HCT116 (cell line): ENCODE data around the gene KPNB1. TPM values are rescaled to one million over a fixed set of nuclear protein-coding genes. Genes with fewer than 3 reads are reported as not detected.

Experiments used
- ATAC-seq: fragments of 200-7000 bp; cut with Tn5 transposase; 2 replicates; pipeline ENCODE4 v1.9.1; 2020; ENCODE audit warnings: mild to moderate bottlenecking, moderate library complexity
- BruUV-seq: library from RNA; stranded (reverse); fragments of 400-500 nt; replicated peaks from 2 replicates; lab custom pipeline; 2021; lab: Mats Ljungman, UMichigan
- CTCF ChIA-PET: fragments of 300-600 bp; sonication (Branson Sonifier 250); formaldehyde crosslinking; loops from one replicate; lab custom pipeline; 2021; ENCODE audit warnings: antibody characterized with exemption; lab: Charles Lee
- POLR2A ChIA-PET: fragments of 300-600, 350-600 bp; sonication (Branson Sonifier 250); formaldehyde crosslinking; loops from one replicate; lab custom pipeline; 2021; ENCODE audit warnings: antibody characterized with exemption; lab: Charles Lee
- RAD21 ChIA-PET, 2 experiments: fragments of 300-600 bp; sonication (Branson Sonifier 250); formaldehyde crosslinking; loops; one replicate each; lab custom pipeline; 2023; ENCODE audit warnings: low total read pairs in 2 of 2; ENCODE audit not compliant: uncharacterized antibody in 2 of 2, unreplicated experiment in 2 of 2, low non-redundant PET in 1 of 2; lab: Charles Lee
- DNase-seq: peaks from one replicate; pipeline ENCODE4 v3.0.0-alpha.2; 2010; ENCODE audit warnings: low read depth, low spot score
- H2AFZ ChIP-seq: fragments of 200-600 bp; shearing (Covaris generic), sonication (generic); 2 replicates; pipeline ENCODE4 v1.6.1; 2017; ENCODE audit warnings: low read depth, mixed run types, mixed read lengths, antibody characterized with exemption, low read length; ENCODE audit not compliant: poor library complexity, severe bottlenecking
- H3K27ac ChIP-seq: 2 replicates; pipeline ENCODE4 v1.5.1; 2012; ENCODE audit warnings: low read depth, low read length
- H3K27me3 ChIP-seq: fragments of 200-600 bp; sonication (generic); 2 replicates; pipeline ENCODE4 v1.6.1; 2016; ENCODE audit warnings: mixed run types, low read length, mixed read lengths; ENCODE audit not compliant: insufficient read depth
- H3K36me3 ChIP-seq, 2 experiments: fragments of 200-500 bp in 1 of 2; fragments of 200-600 bp in 1 of 2; sonication (Bioruptor generic) in 1 of 2; sonication (generic) in 1 of 2; 2 replicates each; pipeline versions ENCODE4 v1.5.1 to v1.6.1; 2014 to 2016; ENCODE audit warnings: low read length in 2 of 2, inconsistent platforms in 1 of 2, mixed read lengths in 1 of 2, mixed run types in 1 of 2; ENCODE audit not compliant: insufficient read depth in 2 of 2, control insufficient read depth in 1 of 2
- H3K4me1 ChIP-seq, 2 experiments: fragments of 200-600 bp in 1 of 2; sonication (generic) in 1 of 2; 2 replicates each; pipeline versions ENCODE4 v1.5.1 to v1.6.1; 2012 to 2017; ENCODE audit warnings: low read length in 2 of 2, inconsistent platforms in 1 of 2, mild to moderate bottlenecking in 1 of 2, mixed read lengths in 1 of 2, mixed run types in 1 of 2, moderate library complexity in 1 of 2; ENCODE audit not compliant: insufficient read depth in 2 of 2, control insufficient read depth in 1 of 2
- H3K4me2 ChIP-seq: fragments of 200-600 bp; sonication (generic); 2 replicates; pipeline ENCODE4 v1.6.1; 2017; ENCODE audit warnings: mixed run types, low read length, mixed read lengths
- H3K4me3 ChIP-seq, 2 experiments: fragments of 200-600 bp in 1 of 2; sonication (generic) in 1 of 2; replicated peaks in 1 of 2; 2 replicates each; pipeline ENCODE4 v1.5.1; 2011 to 2016; ENCODE audit warnings: low read length in 2 of 2, control low read depth in 1 of 2, low read depth in 1 of 2, mild to moderate bottlenecking in 1 of 2, mixed read lengths in 1 of 2, mixed run types in 1 of 2
- H3K79me2 ChIP-seq: fragments of 200-600 bp; sonication (generic); 2 replicates; pipeline ENCODE4 v1.6.1; 2017; ENCODE audit warnings: mild to moderate bottlenecking, mixed run types, low read length, moderate library complexity, mixed read lengths; ENCODE audit not compliant: insufficient read depth
- H3K9ac ChIP-seq: fragments of 200-600 bp; sonication (generic); 2 replicates; pipeline ENCODE4 v1.6.1; 2016; ENCODE audit warnings: low read length, mixed read lengths
- H3K9me2 ChIP-seq: fragments of 200-600 bp; sonication (generic), shearing (Covaris generic); 2 replicates; pipeline ENCODE4 v1.6.1; 2017; ENCODE audit warnings: mixed run types, mild to moderate bottlenecking, moderate library complexity; ENCODE audit not compliant: insufficient read depth
- H3K9me3 ChIP-seq, 2 experiments: fragments of 200-500 bp in 1 of 2; fragments of 200-600 bp in 1 of 2; sonication (Bioruptor generic) in 1 of 2; sonication (generic) in 1 of 2; 2 replicates each; pipeline ENCODE4 v1.6.1; 2014 to 2017; ENCODE audit warnings: low read length in 2 of 2, mixed read lengths in 2 of 2, inconsistent platforms in 1 of 2, low read depth in 1 of 2, mild to moderate bottlenecking in 1 of 2, mixed run types in 1 of 2, moderate library complexity in 1 of 2; ENCODE audit not compliant: control insufficient read depth in 1 of 2, insufficient read depth in 1 of 2
- H4K20me1 ChIP-seq: fragments of 200-600 bp; sonication (generic), shearing (Covaris generic); 2 replicates; pipeline ENCODE4 v1.6.1; 2017; ENCODE audit warnings: mixed run types, mild to moderate bottlenecking, moderate library complexity; ENCODE audit not compliant: insufficient read depth
- ATF3 ChIP-seq: IDR thresholded peaks from 2 replicates; pipeline ENCODE4 v1.6.1; 2012
- CBX3 ChIP-seq: IDR thresholded peaks from 2 replicates; pipeline ENCODE4 v1.6.1; 2012; ENCODE audit warnings: low read depth
- CEBPB ChIP-seq: IDR thresholded peaks from 2 replicates; pipeline ENCODE4 v1.6.1; 2012; ENCODE audit warnings: low read depth
- CTCF ChIP-seq, 3 experiments: fragments of 200-600 bp in 1 of 3; sonication (generic) in 1 of 3; IDR thresholded peaks in 2 of 3; conservative IDR thresholded peaks in 1 of 3; 2 replicates each; pipeline ENCODE4 v1.5.1; 2012 to 2017; ENCODE audit warnings: low read depth in 2 of 3, low read length in 2 of 3, antibody characterized with exemption in 1 of 3, borderline replicate concordance in 1 of 3, control low read depth in 1 of 3, mild to moderate bottlenecking in 1 of 3, mixed read lengths in 1 of 3, mixed run types in 1 of 3, moderate library complexity in 1 of 3; ENCODE audit not compliant: insufficient read depth in 1 of 3
- ELF1 ChIP-seq: IDR thresholded peaks from 2 replicates; pipeline ENCODE4 v1.6.1; 2012; ENCODE audit warnings: low read depth, borderline replicate concordance
- EZH2 ChIP-seq: fragments of 200-600 bp; sonication (generic); IDR thresholded peaks from 2 replicates; pipeline ENCODE4 v1.6.1; 2017; ENCODE audit warnings: antibody characterized with exemption, mixed run types
- EZH2phosphoT487 ChIP-seq: fragments of 200-600 bp; IDR thresholded peaks from 2 replicates; pipeline ENCODE4 v1.6.1; 2018; ENCODE audit warnings: antibody characterized with exemption, borderline replicate concordance
- FOSL1 ChIP-seq: IDR thresholded peaks from 2 replicates; pipeline ENCODE4 v1.6.1; 2012; ENCODE audit warnings: low read depth
- MAX ChIP-seq: IDR thresholded peaks from 2 replicates; pipeline ENCODE4 v1.6.1; 2012
- RAD21 ChIP-seq: IDR thresholded peaks from 2 replicates; pipeline ENCODE4 v1.6.1; 2012; ENCODE audit warnings: low read depth, mild to moderate bottlenecking
- REST ChIP-seq: IDR thresholded peaks from 2 replicates; pipeline ENCODE4 v1.6.1; 2012; ENCODE audit warnings: low read depth
- SIN3A ChIP-seq: IDR thresholded peaks from 2 replicates; pipeline ENCODE4 v1.6.1; 2012; ENCODE audit warnings: low read depth
- TCF7L2 ChIP-seq: IDR thresholded peaks from 2 replicates; pipeline ENCODE4 v1.7.0; 2011; ENCODE audit warnings: borderline replicate concordance, inconsistent platforms; ENCODE audit not compliant: insufficient read depth, insufficient read length; ENCODE audit errors: extremely low read depth
- ZFX ChIP-seq: fragments of 450-650 bp; IDR thresholded peaks from 2 replicates; pipeline ENCODE4 v1.6.1; 2017
- ZNF274 ChIP-seq: fragments of 200-500 bp; sonication (Bioruptor generic); IDR thresholded peaks from 2 replicates; pipeline ENCODE4 v1.6.1; 2014; ENCODE audit warnings: mild to moderate bottlenecking, low read depth, low read length, inconsistent platforms
- intact Hi-C: fragments of 100-400 bp; cut with micrococcal nuclease; formaldehyde crosslinking; loops from 2 replicates; pipeline ENCODE4 v1.10.0; 2022
- total RNA-seq: library from RNA; stranded (reverse); gene quantifications from one replicate; pipeline ENCODE4 v1.2.1, GENCODE V29; 2021; ENCODE audit not compliant: unreplicated experiment

Gene KPNB1
- total RNA-seq, 1 experiment from 2014 or later: 526 TPM

GRCh38 chr17:47726796-47727703, 77.3 kb downstream of the KPNB1 start (continued):
- TF ChIP-seq CTCF (IDR thresholded peaks at IDR 0.05 in 2 of 3, conservative IDR thresholded peaks at IDR 0.05 in 1 of 3; ENCODE audit: borderline replicate concordance in 1 of 3, insufficient read depth in 1 of 3, low read depth in 2 of 3, low read length in 2 of 3): no peak
- TF ChIP-seq RAD21: no peak
- no peak for TF ChIP-seq MAX
- no peak for TF ChIP-seq FOSL1
- TF ChIP-seq EZH2phosphoT487: no peak
- TF ChIP-seq ATF3: no peak
- TF ChIP-seq CBX3: no peak

- Histone ChIP-seq H3K9me2 (no peaks in the 10 kb centered on the region), H3K4me3 (no peak overlapping the region), H3K9ac (no peak overlapping the region), H3K9me3 (no peaks in the 10 kb centered on the region), H3K79me2 (no peaks in the 10 kb centered on the region), H4K20me1 (no peaks in the 10 kb centered on the region), H2AFZ (no peak overlapping the region), H3K4me2 (no peak overlapping the region), H3K4me1 (peaks cover 0 to 3% of the 10 kb centered on the region in 2 experiments; a peak in 2 of 4 replicates), H3K27ac (no peak overlapping the region), H3K27me3 (peaks cover 5% of the 10 kb centered on the region; the same call in 1 of the 2 replicates), H3K36me3 (no peaks in the 10 kb centered on the region)
- ChIA-PET CTCF (no interaction called here), RAD21 (no interaction called here), POLR2A (no interaction called here)
- no TSS peak for BruUV-seq
- intact Hi-C loops: no loop called here
- ATAC-seq: no peak
- no peak for TF ChIP-seq RAD21
- no peak for TF ChIP-seq ELF1
- no peak for TF ChIP-seq FOSL1
- no peak for TF ChIP-seq TCF7L2
- no peak for TF ChIP-seq CBX3
- TF ChIP-seq SIN3A: no peak
- no peak for TF ChIP-seq ZNF274
- TF ChIP-seq REST: no peak
- no peak for TF ChIP-seq EZH2
- TF ChIP-seq CEBPB: no peak
- no peak for TF ChIP-seq ZFX
- TF ChIP-seq ATF3: no peak
- TF ChIP-seq EZH2phosphoT487: no peak
- DNase-seq: no peak
Observed at GRCh38 chr17:47727704-47728036, 78.0 kb downstream of the KPNB1 start.
